ENCODE results near the gene IL3.
"Not testable (repeated sequence)": the region's sequence is repeated elsewhere in the genome, so short reads cannot be mapped to it uniquely, and the experiment has no call there.

The IL3 gene

DNA sequence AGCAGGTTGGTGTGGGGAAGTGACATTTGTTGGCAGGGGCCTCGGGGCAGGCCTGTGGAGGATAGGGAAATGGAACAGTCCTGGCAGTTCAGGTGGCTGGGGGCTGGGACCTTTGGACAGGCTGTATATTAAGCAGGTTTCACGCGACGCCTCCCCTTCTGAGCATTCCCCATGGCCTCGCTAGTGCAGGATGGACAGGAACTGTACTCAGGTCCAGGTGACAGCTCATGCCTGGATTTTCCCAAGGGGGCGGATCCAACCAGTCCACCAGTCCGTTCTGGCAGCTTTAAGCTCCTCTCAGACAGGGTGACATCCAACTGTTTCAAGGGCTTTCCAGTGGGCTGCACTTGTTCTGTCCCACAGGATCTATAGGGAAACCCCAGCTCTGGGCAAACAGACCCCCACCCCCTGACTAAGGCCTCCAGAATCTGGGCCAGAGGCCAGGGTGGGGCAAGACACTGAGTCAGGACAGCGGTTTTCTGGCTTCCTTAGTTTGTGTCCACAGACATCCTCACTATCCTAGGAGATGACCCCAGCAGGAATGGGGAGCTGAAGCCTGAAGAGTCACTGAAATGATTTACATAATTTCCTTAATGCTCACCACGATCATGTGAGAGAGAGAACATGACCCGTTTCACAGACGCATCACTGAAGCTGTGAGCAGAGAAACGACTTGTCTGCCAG lies 34.1 kb downstream of the IL3 start:
- DNase-seq (ENCODE audit: low spot score), result no peak

DNA sequence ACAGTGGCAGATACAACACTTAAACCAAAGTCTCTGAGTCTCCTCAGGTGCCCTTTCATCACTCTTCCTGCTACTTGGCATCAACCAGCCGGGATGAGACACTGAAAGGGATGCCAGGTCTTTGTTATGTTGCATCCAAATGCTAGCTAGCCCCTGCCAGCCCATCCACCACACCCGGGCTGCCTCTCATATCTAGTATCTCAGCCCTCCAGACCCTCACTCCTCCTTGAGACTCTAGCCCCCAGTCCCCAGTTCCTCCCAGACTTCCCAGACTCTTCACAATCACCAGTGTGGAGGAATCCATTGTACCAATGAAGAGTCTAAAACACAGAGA lies 34.6 kb downstream of the IL3 start:
- DNase-seq (ENCODE audit: low spot score), result no peak

DNA sequence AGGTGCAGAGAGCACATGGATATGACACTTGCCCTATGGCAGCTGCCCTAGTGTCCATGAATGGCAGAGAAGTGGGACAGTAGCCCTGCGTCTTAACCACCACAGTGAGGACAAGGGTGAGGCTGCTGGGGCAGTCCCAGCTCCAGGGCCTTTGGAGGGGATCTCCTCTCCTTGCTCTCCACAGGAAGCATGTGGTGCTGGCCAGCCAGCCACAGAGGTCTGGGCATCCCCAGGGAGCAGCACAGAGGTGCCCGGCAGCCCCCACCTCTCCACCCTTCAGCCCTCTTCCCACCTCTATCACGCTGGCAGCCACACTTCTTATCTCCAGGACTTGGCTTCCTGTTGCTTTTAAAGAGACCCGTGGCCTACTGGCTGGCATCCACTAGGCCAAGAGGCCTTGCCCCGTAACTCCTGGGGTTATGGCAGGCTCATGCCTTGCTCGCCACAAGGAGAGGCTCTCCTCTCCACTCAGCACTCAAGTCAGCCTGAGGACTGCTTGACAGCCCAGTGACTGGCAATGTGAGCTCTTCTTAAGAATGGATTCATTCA lies 35.0 kb downstream of the IL3 start:
- no peak for DNase-seq (ENCODE audit: low spot score)

DNA sequence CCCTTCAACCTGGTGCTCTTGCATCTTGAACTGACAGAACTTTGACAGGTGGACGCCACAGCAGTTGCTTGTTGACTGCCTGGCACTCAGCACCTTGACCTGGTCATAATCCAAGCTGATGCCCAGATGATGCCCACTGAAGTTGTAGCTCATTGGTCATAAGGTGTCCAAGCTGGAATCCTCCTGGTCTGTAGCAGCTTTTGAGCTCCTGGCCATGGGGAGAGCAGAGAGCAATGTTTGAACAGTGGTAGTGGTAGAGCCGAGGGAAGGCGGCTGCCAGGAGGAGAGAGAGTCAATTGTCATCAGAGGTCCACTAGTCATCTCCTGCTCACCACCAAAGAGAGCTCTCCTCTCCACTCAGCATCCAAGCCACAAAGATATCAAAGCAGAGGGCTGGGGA lies 36.4 kb downstream of the IL3 start:
- no peak for DNase-seq (ENCODE audit: low spot score)

DNA sequence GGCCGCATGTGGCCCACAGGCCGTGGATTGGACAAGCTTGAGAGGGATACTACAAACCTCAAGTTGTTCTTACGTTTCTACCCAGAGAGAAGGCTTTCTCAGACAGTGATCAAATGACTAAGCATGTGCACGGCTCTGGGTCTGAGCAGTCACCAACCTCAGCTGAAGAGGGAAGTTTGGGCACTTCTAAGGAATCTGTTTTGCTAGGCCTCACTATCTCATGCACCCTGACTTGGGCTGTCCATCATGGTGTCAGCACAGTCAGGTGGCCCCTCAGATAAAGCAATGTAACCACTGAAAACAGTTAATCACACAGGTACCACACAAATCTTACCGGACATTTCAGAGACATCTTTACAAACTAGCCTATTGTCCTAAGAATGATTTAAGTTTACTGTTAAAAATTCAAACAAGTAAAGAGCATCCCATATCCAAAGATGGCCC lies 37.7 kb downstream of the IL3 start:
- DNase-seq (ENCODE audit: low spot score), result no peak

DNA sequence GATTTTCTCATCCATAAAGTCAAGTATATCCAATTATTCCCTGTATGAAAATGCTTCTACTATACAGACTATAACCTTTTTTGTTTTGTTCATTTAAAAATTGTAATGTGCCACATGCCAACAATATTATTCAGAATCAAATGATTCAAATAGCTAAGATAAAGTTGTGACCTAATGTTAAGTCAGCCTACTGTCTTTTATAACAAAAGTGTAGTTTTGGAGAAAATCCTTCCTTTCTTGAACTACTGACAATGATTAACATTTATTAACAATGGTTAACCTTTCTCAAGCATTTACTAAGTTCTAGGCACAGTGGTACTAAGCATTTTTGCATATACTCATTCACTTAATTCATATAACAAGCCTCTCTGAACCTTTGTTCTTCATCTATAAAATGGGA lies 38.2 kb downstream of the IL3 start:
- no peak for DNase-seq (ENCODE audit: low spot score)

DNA sequence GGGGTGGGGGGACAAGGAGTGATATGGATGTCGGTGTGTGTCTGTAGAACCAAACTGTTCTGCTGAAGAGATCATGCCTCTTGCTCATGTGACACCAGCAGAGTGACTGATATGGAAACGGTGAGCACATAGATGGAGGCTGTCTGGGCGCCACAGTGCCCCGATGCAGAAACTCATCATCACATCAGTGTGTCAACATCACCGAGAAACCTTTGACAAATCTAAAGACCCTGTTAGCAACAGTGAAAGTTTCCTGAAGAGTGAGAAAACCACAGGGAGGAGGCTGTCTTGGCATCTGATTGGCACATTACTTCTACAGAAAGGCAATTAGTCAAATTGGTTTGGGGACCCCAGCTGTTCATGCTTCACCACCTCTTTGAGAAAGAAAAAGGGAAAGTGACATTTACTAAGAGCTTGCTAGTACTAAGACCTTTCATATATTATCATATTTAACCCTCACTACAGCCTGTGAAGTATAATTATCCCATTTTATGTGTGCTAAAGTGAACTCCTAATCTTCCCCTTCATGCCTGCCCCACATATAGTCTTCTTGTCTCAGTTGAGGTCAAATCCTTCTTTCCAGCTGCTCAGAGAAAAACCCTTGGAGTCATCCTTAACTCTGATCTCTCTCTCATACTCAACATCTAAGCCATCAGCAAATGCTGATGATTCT lies 38.8 kb downstream of the IL3 start:
- DNase-seq (ENCODE audit: low spot score), result no peak

DNA sequence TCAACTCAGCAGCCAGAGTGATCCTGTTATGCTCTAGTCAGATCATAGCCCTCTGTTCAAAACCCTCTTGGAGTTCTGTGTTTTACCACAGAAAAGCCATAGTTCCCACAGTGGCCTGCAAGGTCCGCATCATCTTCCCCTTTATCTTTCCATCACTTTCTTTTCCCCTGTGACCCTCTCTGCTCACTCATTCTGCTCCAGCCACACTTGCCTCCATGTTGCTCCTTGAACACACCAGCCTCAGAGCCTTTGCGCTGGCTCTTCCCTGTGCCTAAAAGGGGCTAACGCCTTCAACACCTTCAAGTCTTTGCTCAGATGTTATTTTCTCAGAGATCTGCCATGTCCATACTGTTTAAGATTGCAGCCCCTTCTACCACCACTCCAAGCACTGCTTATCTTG lies 39.5 kb downstream of the IL3 start:
- no peak for DNase-seq (ENCODE audit: low spot score)

DNA sequence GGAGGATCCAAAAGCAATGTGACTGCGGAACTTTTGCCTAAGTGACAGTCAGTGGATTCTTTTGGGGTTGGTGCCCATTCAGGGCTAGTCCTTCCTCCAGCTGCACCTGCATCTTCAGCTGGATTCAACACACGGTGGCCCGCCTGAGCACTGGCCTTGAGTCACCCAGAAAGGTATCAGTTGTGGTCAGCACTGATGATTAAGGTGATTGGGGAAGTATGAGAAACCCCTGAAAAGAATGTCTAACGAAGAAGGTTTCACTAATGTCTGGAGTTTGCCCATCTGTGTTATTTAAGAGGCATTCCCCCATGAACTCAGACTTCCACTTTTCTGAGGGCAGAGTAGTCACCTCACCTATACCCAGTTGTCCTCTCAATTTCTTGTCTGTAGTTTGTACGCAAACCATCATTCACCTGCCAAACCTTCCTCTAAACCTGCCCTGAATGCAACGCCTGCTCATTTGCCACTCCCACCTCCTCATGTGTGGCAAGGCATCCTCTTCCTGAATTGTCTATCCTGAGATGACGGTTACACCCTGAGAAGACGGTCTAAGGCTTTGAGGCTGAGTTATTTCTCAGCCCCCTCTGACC lies 40.3 kb downstream of the IL3 start:
- DNase-seq (ENCODE audit: low spot score), result no peak

DNA sequence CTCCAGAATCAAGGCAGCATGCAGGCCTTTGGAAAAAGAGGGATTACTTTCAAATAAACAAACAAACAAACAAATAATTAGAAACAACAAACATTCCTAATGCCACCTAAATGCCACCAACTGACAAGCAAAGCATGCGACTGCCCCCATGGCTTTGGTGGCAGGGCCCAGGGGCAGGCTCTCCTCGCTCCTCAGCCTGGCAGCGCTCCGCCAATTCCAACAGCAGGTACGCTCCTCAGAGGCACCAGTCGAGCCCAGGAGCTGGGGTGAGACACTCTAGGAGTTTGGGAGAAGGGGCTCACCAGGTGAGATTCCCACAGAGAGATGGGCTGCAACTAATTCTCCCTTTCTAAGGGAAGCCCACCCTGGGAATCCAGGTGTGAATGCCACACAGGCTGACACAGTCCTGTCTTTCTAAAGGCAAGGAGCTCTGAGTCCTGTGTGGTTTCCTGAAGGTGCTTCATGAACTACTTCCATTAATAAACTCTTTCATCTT lies 41.0 kb downstream of the IL3 start:
- DNase-seq (ENCODE audit: low spot score), result no peak

DNA sequence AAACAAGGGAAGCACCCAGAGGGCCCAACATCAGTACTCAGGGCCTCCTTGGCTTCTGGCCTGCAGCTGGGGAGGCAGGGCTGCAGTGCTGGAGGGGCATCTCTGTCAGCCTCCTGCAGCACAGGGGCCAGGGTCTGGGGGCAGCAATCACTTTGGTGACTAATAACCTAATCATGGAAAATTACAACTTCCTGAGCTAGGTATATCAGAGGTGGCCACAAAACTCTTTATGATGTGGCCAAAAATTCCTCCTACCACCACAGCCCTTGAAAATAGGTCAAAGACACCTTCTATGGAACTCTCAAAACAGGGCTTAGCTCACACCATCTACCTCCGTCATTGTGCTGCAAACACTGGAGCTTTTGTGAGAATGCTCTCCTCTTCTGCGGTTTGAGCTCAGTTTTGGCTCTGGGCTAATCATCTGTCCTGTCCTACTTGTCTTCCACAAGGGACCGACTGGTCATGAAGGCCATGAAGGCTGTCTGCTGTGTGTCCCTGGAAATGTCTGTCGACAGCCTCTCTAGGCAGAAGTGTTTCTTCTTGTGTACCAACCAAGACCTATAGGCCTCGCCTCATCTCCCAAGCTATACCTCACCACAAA lies 41.7 kb downstream of the IL3 start:
- no peak for DNase-seq (ENCODE audit: low spot score)

DNA sequence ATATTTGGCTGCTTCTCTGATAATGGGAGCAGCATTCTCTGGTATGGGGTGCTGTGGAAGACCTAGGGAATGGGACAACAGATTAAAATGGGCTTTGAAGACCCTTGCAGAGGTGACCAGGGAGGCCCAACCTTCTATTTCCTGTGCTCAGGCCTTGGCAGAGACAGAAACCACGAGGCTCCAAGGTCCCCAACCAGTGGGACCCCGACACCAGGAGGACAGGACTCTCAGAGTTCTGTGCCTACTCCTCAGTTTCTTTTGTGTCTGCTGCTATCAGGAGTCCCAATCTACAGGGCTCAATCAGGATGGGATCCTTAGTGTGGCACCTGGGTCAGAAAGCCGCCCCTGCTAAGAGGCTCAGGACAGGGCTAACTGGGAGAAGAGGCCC lies 42.5 kb downstream of the IL3 start:
- no peak for DNase-seq (ENCODE audit: low spot score)

DNA sequence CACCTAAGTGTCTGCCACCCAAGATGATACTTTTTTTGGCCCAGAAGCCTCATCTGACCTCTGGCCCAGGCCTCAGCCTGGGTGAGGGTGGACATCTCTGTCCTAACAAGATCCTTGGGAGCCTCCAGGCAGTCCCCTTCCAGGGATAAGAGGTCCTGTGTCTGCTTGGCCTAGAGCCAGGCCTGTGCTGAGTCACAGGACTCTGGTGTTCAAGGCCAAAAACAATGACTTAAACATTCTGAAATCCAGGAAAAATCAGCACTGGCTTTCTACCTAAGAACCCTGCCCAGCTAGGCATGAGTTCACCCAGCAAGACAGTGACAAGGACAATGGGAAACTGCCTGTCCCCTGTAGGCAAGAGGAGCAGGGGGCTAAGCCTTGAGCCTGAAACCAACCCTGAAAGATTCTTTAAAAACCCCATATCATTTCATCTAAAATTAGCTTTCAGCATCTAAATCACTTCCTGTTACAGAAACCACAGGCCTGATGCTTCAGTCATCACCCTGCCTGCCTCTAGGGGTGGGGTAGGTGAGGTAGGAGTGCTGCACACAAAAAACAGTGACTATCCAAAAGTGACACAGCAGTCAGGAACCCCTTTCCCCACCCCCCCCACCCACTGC lies 43.0 kb downstream of the IL3 start:
- no peak for DNase-seq (ENCODE audit: low spot score)

DNA sequence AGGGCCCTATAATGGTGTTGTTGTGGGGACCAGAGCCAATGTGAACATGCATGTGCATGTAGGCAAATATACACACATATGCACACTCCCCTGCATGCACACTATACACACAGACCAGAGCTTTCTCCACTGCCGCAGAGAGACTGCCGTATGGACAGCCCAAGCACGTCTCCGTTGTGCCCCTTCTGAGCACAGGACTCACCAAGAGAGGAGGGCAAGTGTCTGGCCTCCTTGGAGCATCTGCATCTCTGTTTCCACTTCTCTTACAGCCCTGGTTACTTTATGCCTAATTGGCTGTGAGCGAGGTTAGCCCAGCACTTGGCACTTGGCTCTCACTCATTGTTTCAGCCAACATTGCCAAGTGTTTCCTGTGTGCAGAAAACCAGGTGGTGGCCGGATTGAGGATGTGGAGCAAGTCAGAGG lies 43.5 kb downstream of the IL3 start:
- DNase-seq (ENCODE audit: low spot score), result no peak

DNA sequence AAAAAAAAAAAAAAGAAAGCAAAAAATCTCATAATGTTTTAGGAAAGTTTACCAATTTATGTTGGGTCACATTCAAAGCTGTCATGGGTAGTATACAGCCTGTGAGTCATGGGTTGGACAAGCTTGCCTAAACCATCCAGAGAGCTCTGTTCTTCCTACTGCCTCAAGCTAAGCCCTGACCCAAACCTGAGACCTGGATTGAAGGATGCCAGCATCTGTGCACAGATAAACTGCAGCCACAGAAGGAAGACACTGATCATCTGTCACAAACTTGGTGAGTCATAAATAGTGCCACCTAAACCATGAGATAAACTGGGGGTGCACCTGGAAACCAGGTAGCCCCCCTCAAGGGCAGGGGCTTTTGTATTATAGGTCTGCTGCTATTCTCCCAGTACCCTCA lies 44.1 kb downstream of the IL3 start:
- no peak for DNase-seq (ENCODE audit: low spot score)

DNA sequence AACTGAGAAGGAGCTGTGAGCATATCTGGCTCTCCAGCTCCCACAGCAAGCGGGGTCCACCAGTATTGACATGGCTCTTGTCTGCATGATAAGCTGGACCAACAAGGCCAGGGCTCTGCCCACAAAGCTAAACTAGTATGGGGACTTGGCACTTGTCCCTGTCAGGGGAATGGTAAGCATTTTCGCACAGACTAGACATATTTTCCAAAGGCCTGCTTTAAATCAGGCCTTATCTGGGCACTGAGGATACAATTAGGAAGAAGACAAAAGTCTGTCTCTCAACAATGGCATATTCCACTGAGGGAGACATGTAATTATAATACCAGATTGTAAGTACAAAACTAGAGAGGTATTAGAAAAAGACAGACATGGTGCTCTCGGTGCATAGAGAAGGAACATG lies 45.2 kb downstream of the IL3 start:
- DNase-seq (ENCODE audit: low spot score), result no peak

DNA sequence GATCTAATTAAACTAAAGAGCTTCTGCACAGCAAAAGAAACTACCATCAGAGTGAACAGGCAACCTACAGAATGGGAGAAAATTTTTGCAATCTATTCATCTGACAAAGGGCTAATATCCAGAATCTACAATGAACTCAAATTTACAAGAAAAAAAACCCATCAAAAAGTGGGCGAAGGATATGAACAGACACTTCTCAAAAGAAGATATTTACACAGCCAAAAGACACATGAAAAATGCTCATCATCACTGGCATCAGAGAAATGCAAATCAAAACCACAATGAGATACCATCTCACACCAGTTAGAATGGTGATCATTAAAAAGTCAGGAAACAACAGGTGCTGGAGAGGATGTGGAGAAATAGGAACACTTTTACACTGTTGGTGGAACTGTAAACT lies 48.0 kb downstream of the IL3 start:
- DNase-seq (ENCODE audit: low spot score), result not testable (repeated sequence)

DNA sequence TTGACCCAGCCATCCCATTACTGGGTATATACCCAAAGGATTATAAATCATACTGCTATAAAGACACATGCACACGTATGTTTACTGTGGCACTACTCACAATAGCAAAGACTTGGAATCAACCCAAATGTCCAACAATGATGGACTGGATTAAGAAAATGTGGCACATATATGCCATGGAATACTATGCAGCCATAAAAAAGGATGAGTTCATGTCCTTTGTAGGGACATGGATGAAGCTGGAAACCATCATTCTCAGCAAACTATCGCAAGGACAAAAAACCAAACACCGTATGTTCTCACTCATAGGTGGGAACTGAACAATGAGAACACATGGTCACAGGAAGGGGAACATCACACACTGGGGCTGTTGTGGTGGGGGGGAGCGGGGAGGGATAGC lies 48.5 kb downstream of the IL3 start:
- DNase-seq (ENCODE audit: low spot score), result not testable (repeated sequence)

DNA sequence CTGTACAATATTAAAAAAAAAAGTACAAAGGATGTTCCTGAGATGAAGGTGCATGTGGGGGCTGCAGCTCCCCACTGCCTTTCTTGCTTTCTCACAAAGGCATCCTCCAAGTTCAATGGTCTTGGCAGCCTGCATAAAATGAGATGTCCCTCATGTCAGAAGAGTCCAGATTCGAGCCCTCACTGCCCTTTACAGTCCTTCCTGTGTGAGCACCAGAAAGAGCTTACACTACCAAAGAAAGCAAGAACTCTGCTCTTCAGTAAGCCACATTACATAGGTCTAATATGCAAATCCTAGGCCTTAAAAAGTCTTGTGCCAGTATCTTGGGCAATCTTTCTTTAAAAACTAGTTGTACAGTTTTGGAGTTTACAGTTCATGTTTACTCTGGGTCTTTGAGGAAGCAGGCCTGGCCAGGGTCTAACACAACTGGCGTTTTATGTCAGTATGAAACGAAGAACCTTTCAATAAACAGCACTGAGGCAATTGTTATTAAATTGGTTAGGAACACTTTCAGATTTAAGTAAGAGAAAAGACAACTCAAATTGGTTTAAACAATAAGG lies 49.1 kb downstream of the IL3 start:
- DNase-seq (ENCODE audit: low spot score), result no peak

DNA sequence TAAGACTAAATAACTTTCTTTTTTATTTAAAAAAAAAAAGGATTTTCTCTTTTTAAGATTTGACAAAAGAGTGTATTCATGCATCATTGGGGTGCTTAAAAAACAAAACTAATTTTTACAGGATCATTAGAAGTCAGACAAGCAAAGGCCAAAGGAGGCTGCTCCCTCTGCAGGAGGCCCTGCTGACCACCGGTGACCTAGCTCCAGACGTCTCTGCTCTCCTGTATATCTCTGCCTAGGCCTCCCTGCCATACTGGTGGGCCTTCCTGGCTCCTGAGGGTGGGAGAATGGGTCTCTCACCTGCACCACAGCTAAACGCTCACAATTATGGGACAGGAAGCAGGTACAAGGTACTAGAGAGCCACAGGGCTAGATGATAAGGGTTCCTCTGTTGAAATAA lies 49.7 kb downstream of the IL3 start:
- DNase-seq (ENCODE audit: low spot score), result no peak

DNA sequence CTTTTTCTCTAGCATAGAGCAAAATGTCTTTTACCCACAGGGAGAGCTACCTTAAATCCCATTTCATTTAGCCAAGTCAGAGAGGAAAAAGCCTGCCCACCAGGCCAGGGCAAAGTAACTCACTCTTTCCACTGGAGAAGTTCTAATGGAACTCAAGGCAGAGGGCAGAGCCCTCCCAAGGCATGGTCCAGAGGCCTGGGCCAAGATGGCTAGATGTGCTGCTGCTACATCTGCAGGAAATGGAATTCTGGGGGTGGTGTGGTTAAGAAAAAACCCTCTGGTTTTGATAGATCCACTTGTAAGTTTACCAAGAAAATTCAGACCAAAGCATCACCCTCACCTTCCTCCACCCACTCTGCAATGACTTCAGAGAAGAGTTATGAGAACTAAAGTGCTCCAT lies 50.5 kb downstream of the IL3 start:
- no peak for DNase-seq (ENCODE audit: low spot score)

DNA sequence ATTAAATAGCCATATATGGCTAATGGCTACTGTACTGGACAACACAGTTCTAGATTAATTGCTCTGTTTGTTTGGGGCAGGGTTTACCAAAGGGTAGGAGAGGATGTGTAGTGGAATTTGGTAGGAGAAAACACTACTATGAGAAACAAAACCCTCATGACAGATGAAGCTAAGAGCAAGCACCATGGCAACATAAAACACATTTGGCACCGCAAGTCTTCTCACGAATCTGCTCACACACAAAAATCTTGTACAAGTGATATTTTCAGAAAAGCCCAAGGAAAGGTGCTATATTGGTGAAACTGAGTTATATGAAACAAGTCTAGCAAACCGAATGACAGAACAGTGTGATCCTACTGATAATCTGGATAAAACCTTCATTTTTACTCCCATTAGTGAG lies 51.7 kb downstream of the IL3 start:
- no peak for DNase-seq (ENCODE audit: low spot score)
